Tibial nerve (tissue), 3 donors: ENCODE results near the gene PCDH9.

Experiments
- POLR2A ChIP-seq, 2 donors: fragments of 450-650 bp; IDR thresholded peaks; one replicate each; pipeline ENCODE4 v1.6.1; 2017; ENCODE audit warnings: antibody characterized with exemption in 2 of 2, mild to moderate bottlenecking in 2 of 2, moderate library complexity in 2 of 2
- TF ChIP-seq, protein P1 (sequence below), 5 experiments: fragments of 200-600 bp in 3 of 5; fragments of 450-650 bp in 2 of 5; sonication (generic) in 3 of 5; IDR thresholded peaks; one replicate each; pipeline ENCODE4 v1.5.1; 2016 to 2019; ENCODE audit warnings: antibody characterized with exemption in 5 of 5, mild to moderate bottlenecking in 3 of 5, moderate library complexity in 2 of 5

DNA sequence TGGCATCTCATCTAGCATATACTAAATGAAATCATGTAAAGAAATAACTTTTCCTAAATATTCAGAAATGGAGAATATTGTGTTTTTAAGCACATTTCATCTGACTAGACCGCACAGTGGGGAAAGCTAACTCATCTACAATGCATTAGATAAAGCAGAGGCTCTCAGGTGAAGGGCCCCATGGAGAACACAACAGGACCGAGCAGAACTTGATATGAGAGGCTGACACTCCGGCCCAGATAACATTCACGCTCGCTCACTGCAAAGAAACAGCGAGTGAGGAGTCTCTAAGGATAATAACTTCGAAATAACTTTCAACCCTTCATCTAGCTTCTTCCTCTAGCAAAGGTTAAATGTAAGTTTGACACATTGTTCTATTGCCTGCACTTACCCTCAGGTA, 130.6 kb downstream of the PCDH9 start:
- TF ChIP-seq, protein P1, sequence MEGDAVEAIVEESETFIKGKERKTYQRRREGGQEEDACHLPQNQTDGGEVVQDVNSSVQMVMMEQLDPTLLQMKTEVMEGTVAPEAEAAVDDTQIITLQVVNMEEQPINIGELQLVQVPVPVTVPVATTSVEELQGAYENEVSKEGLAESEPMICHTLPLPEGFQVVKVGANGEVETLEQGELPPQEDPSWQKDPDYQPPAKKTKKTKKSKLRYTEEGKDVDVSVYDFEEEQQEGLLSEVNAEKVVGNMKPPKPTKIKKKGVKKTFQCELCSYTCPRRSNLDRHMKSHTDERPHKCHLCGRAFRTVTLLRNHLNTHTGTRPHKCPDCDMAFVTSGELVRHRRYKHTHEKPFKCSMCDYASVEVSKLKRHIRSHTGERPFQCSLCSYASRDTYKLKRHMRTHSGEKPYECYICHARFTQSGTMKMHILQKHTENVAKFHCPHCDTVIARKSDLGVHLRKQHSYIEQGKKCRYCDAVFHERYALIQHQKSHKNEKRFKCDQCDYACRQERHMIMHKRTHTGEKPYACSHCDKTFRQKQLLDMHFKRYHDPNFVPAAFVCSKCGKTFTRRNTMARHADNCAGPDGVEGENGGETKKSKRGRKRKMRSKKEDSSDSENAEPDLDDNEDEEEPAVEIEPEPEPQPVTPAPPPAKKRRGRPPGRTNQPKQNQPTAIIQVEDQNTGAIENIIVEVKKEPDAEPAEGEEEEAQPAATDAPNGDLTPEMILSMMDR (IDR thresholded peaks at IDR 0.05): no peak
- no peak for TF ChIP-seq POLR2A (IDR thresholded peaks at IDR 0.05)
